Keratinocyte (primary cell): Measurements from ENCODE around the gene SYK. TPM values are rescaled to one million over a fixed set of nuclear protein-coding genes. Genes with fewer than 3 reads are reported as not detected.

Experiments used
- DNase-seq: peaks from one replicate; pipeline ENCODE4 v3.0.0-alpha.2; 2011; ENCODE audit warnings: low read depth, missing footprints, low spot score
- FAIRE-seq: peaks from 2 replicates; lab custom pipeline; 2011; peaks lifted over from hg19 to GRCh38; lab: Jason Lieb, UNC
- H2AFZ ChIP-seq: 2 replicates; pipeline ENCODE4 v1.6.0; 2012; ENCODE audit warnings: low read length, control low read depth, inconsistent platforms; ENCODE audit not compliant: control insufficient read depth
- H3K27ac ChIP-seq: 2 replicates; pipeline ENCODE4 v1.5.1; 2011; ENCODE audit warnings: low read length; ENCODE audit not compliant: control insufficient read depth, insufficient read depth
- H3K27me3 ChIP-seq: 3 replicates; pipeline ENCODE4 v1.6.0; 2011; ENCODE audit warnings: low read length; ENCODE audit not compliant: control insufficient read depth, insufficient read depth; ENCODE audit errors: extremely low read depth
- H3K36me3 ChIP-seq, 2 experiments: 2 replicates in 1 of 2; 3 replicates in 1 of 2; pipeline ENCODE4 v1.5.1; 2011; ENCODE audit warnings: low read length in 2 of 2, mild to moderate bottlenecking in 1 of 2; ENCODE audit not compliant: control insufficient read depth in 2 of 2, insufficient read depth in 2 of 2; ENCODE audit errors: extremely low read depth in 1 of 2
- H3K4me1 ChIP-seq: 3 replicates; pipeline ENCODE4 v1.5.1; 2011; ENCODE audit warnings: low read length; ENCODE audit not compliant: control insufficient read depth, insufficient read depth; ENCODE audit errors: extremely low read depth
- H3K4me2 ChIP-seq: 3 replicates; pipeline ENCODE4 v1.6.0; 2011; ENCODE audit warnings: low read depth, low read length; ENCODE audit not compliant: control insufficient read depth, insufficient read depth; ENCODE audit errors: extremely low read depth
- H3K4me3 ChIP-seq, 3 experiments: fragments of 200-600 bp in 1 of 3; sonication (generic) in 1 of 3; 2 replicates in 2 of 3; 3 replicates in 1 of 3; pipeline ENCODE4 v1.5.1; 2011 to 2016; ENCODE audit warnings: low read length in 3 of 3, mild to moderate bottlenecking in 3 of 3, control low read depth in 2 of 3, inconsistent platforms in 1 of 3, low read depth in 1 of 3, mixed read lengths in 1 of 3, mixed run types in 1 of 3, moderate library complexity in 1 of 3; ENCODE audit not compliant: control insufficient read depth in 2 of 3, insufficient read depth in 2 of 3; ENCODE audit errors: extremely low read depth in 1 of 3
- H3K79me2 ChIP-seq: 2 replicates; pipeline ENCODE4 v1.6.0; 2012; ENCODE audit warnings: low read length; ENCODE audit not compliant: control insufficient read depth, insufficient read depth
- H3K9ac ChIP-seq: 3 replicates; pipeline ENCODE4 v1.6.0; 2011; ENCODE audit warnings: low read length; ENCODE audit not compliant: control insufficient read depth, insufficient read depth; ENCODE audit errors: extremely low read depth
- H3K9me1 ChIP-seq: 3 replicates; pipeline ENCODE4 v1.6.0; 2011; ENCODE audit warnings: low read length; ENCODE audit not compliant: control insufficient read depth, insufficient read depth; ENCODE audit errors: extremely low read depth
- H3K9me3 ChIP-seq: 2 replicates; pipeline ENCODE4 v1.5.1; 2012; ENCODE audit warnings: low read depth, low read length; ENCODE audit not compliant: control insufficient read depth
- H4K20me1 ChIP-seq: 3 replicates; pipeline ENCODE4 v1.6.0; 2011; ENCODE audit warnings: low read length; ENCODE audit not compliant: control insufficient read depth, insufficient read depth; ENCODE audit errors: extremely low read depth
- CTCF ChIP-seq, 3 experiments: IDR thresholded peaks in 1 of 3; conservative IDR thresholded peaks in 1 of 3; optimal IDR thresholded peaks in 1 of 3; 2 replicates in 2 of 3; 3 replicates in 1 of 3; pipeline versions ENCODE3 to v1.5.1; 2011; ENCODE audit warnings: low read length in 3 of 3, mild to moderate bottlenecking in 3 of 3, moderate library complexity in 2 of 3, control low read depth in 1 of 3, inconsistent platforms in 1 of 3; ENCODE audit not compliant: insufficient read depth in 2 of 3; ENCODE audit errors: extremely low read depth in 1 of 3
- EZH2 ChIP-seq: IDR thresholded peaks from one replicate; pipeline ENCODE4 v1.6.1; 2012; ENCODE audit warnings: inconsistent platforms, mild to moderate bottlenecking, low read length, moderate library complexity
- dilution Hi-C: fragments of 300-500 bp; cut with MboI; formaldehyde crosslinking; loops from one replicate; pipeline ENCODE4 v1.7.0; 2020; ENCODE audit warnings: low sequenced_read_pairs; ENCODE audit not compliant: extremely low pct_ligation_motif_present
- polyA plus RNA-seq, 5 experiments: library from polyadenylated mRNA; depleted of rRNA in 3 of 5; stranded (reverse) in 3 of 5; stranded (forward) in 1 of 5; unstranded in 1 of 5; fragments of >200 nt; gene quantifications; 1 replicate in 1 of 5; 2 replicates in 3 of 5; 3 replicates in 1 of 5; pipeline versions ENCODE4 v1.2.1 to v1.2.3, GENCODE V29; 2011 to 2012; ENCODE audit warnings: missing spikeins in 2 of 5, low read depth in 1 of 5, low replicate concordance in 1 of 5

The SYK gene
- polyA plus RNA-seq, 1 donor (not counting 4 experiments of a cell fraction or from before 2014, with no cell fraction given): 2.0 TPM

DNA sequence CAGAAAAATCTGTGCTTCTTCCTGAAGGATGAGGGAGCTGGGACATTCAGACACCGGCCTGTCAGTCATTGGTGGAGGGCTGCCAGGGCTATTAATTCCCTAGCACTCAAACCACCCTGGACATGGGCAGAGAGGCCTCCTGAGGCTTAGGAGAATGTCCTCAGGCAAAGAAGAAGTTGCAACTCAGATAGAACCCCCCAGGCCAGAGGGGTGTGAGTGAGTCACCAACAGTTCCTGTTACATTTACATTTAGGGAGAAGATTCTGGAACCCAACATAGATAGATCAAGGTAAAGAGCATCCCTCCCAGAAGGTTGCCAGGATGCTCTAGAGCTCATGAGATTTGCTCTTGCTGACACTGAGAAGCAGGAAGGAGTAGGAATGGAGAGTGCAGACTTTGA is 29.2 kb upstream of the SYK start:
- Histone ChIP-seq H3K27me3 (no peaks in the 10 kb centered on the region), H3K4me1 (no peaks in the 10 kb centered on the region), H3K4me3 (no peak overlapping the region), H3K4me2 (no peak overlapping the region), H2AFZ (no peak overlapping the region), H3K9me1 (no peaks in the 10 kb centered on the region), H3K36me3 (no peaks in the 10 kb centered on the region), H3K9ac (no peak overlapping the region), H3K9me3 (no peaks in the 10 kb centered on the region), H4K20me1 (no peaks in the 10 kb centered on the region), H3K79me2 (no peaks in the 10 kb centered on the region), H3K27ac (no peak overlapping the region)
- FAIRE-seq: no peak
- no peak for DNase-seq
- dilution Hi-C loops: no loop called here
- TF ChIP-seq CTCF (optimal IDR thresholded peaks at IDR 0.05 in 1 of 3, IDR thresholded peaks at IDR 0.05 in 1 of 3, conservative IDR thresholded peaks at IDR 0.05 in 1 of 3; ENCODE audit: extremely low read depth in 1 of 3, insufficient read depth in 2 of 3, low read length in 3 of 3) (no peak), EZH2 (no peak)

GRCh38 chr9:90773617-90774016 is 28.0 kb upstream of the SYK start:
- no peak for DNase-seq
- Histone ChIP-seq H3K9me3 (no peaks in the 10 kb centered on the region), H3K4me3 (no peak overlapping the region), H3K27ac (no peak overlapping the region), H3K9ac (no peak overlapping the region), H3K79me2 (no peaks in the 10 kb centered on the region), H4K20me1 (no peaks in the 10 kb centered on the region), H2AFZ (no peak overlapping the region), H3K4me2 (no peak overlapping the region), H3K27me3 (no peaks in the 10 kb centered on the region), H3K9me1 (no peaks in the 10 kb centered on the region), H3K4me1 (no peaks in the 10 kb centered on the region), H3K36me3 (no peaks in the 10 kb centered on the region)
- no peak for FAIRE-seq
- peak; percentile 45 to 71 (median 57) for TF ChIP-seq CTCF (optimal IDR thresholded peaks at IDR 0.05 in 1 of 3, IDR thresholded peaks at IDR 0.05 in 1 of 3, conservative IDR thresholded peaks at IDR 0.05 in 1 of 3; ENCODE audit: extremely low read depth in 1 of 3, insufficient read depth in 2 of 3, low read length in 3 of 3)
- no peak for TF ChIP-seq EZH2
- dilution Hi-C loops: no loop called here
